Measurements from ENCODE around the gene ITGA5. TPM values are rescaled to one million over a fixed set of nuclear protein-coding genes. Genes with fewer than 3 reads are reported as not detected.

The ITGA5 gene
- total RNA-seq, 1 experiment from 2014 or later = 49.7 TPM

DNA sequence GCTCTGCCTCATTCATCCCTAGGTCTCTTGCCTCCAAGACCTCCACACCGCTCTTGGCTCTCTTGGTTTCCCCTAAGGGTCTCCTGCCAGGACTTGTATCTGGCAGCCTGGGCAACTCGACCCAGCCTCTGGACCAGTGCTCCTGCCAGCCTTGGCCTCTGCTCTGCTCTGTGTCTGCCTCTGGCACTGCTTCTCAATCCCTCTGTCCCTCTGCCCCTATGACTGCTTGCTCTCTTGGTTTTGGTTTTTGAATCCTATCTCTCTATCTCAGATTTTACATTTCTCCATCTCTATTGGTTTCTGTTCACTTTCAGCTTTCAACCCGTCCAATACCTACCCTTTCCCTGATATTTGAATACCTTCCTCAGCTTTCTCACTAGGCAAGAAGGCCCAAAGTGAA, 6.3 kb downstream of the ITGA5 start:
- ATAC-seq (no peak), DNase-seq (ENCODE audit: low read depth, low spot score) (no peak)
- Histone ChIP-seq H3K27me3 (ENCODE audit: insufficient read depth, low read length) (no peaks in the 10 kb centered on the region), H3K27ac (ENCODE audit: low read depth, low read length) (no peak overlapping the region), H3K4me1 (ENCODE audit: control insufficient read depth in 1 of 2, insufficient read depth in 2 of 2, low read length in 2 of 2) (peaks cover 8 to 31% of the 10 kb centered on the region in 2 experiments; a peak in 3 of 4 replicates), H3K79me2 (ENCODE audit: insufficient read depth, low read length) (peaks cover 33% of the 10 kb centered on the region), H3K9ac (ENCODE audit: low read length) (no peak overlapping the region), H3K4me3 (replicated peaks in 1 of 2; ENCODE audit: low read depth in 1 of 2, low read length in 2 of 2) (no peak overlapping the region), H3K9me2 (ENCODE audit: insufficient read depth) (no peaks in the 10 kb centered on the region), H3K9me3 (ENCODE audit: control insufficient read depth in 1 of 2, insufficient read depth in 1 of 2, low read depth in 1 of 2, low read length in 2 of 2) (no peaks in the 10 kb centered on the region), H4K20me1 (ENCODE audit: insufficient read depth) (no peaks in the 10 kb centered on the region), H3K36me3 (ENCODE audit: control insufficient read depth in 1 of 2, insufficient read depth in 2 of 2, low read length in 2 of 2) (peaks cover 7 to 8% of the 10 kb centered on the region in 2 experiments; a peak in 3 of 4 replicates), H2AFZ (ENCODE audit: low read depth, low read length, poor library complexity, severe bottlenecking) (no peak overlapping the region), H3K4me2 (ENCODE audit: low read length) (no peak overlapping the region)
- intact Hi-C loops (cut with micrococcal nuclease) = no loop called here
- RAD21 ChIA-PET (ENCODE audit: low non-redundant PET in 1 of 2, low total read pairs in 2 of 2, uncharacterized antibody in 2 of 2, unreplicated experiment in 2 of 2) = no interaction called here
- TF ChIP-seq EZH2phosphoT487 (IDR thresholded peaks at IDR 0.05; ENCODE audit: borderline replicate concordance) (no peak), ZFX (IDR thresholded peaks at IDR 0.05) (no peak), JUND (IDR thresholded peaks at IDR 0.05) (no peak), CEBPB (IDR thresholded peaks at IDR 0.05; ENCODE audit: low read depth) (no peak), EGR1 (IDR thresholded peaks at IDR 0.05; ENCODE audit: low read depth) (no peak), POLR2A (IDR thresholded peaks at IDR 0.05; ENCODE audit: borderline replicate concordance, extremely low read depth, insufficient read depth, insufficient read length) (no peak), RAD21 (IDR thresholded peaks at IDR 0.05; ENCODE audit: low read depth) (no peak), ZNF274 (IDR thresholded peaks at IDR 0.05; ENCODE audit: low read depth, low read length) (no peak)
- TF ChIP-seq, protein P1, sequence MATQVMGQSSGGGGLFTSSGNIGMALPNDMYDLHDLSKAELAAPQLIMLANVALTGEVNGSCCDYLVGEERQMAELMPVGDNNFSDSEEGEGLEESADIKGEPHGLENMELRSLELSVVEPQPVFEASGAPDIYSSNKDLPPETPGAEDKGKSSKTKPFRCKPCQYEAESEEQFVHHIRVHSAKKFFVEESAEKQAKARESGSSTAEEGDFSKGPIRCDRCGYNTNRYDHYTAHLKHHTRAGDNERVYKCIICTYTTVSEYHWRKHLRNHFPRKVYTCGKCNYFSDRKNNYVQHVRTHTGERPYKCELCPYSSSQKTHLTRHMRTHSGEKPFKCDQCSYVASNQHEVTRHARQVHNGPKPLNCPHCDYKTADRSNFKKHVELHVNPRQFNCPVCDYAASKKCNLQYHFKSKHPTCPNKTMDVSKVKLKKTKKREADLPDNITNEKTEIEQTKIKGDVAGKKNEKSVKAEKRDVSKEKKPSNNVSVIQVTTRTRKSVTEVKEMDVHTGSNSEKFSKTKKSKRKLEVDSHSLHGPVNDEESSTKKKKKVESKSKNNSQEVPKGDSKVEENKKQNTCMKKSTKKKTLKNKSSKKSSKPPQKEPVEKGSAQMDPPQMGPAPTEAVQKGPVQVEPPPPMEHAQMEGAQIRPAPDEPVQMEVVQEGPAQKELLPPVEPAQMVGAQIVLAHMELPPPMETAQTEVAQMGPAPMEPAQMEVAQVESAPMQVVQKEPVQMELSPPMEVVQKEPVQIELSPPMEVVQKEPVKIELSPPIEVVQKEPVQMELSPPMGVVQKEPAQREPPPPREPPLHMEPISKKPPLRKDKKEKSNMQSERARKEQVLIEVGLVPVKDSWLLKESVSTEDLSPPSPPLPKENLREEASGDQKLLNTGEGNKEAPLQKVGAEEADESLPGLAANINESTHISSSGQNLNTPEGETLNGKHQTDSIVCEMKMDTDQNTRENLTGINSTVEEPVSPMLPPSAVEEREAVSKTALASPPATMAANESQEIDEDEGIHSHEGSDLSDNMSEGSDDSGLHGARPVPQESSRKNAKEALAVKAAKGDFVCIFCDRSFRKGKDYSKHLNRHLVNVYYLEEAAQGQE (IDR thresholded peaks at IDR 0.05; ENCODE audit: low read depth) = no peak
- TF ChIP-seq, protein P2, sequence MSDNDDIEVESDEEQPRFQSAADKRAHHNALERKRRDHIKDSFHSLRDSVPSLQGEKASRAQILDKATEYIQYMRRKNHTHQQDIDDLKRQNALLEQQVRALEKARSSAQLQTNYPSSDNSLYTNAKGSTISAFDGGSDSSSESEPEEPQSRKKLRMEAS (IDR thresholded peaks at IDR 0.05) = no peak
- POLR2A ChIA-PET = no interaction called here
- CTCF ChIA-PET = interaction anchor here (2.7 kb wide), 1 partner anchor 13 kb away, joined by 18 read pairs; no protein-coding TSS in a partner anchor
- no TSS peak for BruUV-seq (replicated peaks)
